HG02884 (cell line): ENCODE data around the gene AMBP.

Experiments
- ATAC-seq: cut with Tn5 transposase; IDR thresholded peaks from one replicate; pipeline ENCODE4 v1.9.1; 2021; ENCODE audit warnings: mild to moderate bottlenecking, moderate library complexity; ENCODE audit not compliant: unreplicated experiment

Gene AMBP

DNA sequence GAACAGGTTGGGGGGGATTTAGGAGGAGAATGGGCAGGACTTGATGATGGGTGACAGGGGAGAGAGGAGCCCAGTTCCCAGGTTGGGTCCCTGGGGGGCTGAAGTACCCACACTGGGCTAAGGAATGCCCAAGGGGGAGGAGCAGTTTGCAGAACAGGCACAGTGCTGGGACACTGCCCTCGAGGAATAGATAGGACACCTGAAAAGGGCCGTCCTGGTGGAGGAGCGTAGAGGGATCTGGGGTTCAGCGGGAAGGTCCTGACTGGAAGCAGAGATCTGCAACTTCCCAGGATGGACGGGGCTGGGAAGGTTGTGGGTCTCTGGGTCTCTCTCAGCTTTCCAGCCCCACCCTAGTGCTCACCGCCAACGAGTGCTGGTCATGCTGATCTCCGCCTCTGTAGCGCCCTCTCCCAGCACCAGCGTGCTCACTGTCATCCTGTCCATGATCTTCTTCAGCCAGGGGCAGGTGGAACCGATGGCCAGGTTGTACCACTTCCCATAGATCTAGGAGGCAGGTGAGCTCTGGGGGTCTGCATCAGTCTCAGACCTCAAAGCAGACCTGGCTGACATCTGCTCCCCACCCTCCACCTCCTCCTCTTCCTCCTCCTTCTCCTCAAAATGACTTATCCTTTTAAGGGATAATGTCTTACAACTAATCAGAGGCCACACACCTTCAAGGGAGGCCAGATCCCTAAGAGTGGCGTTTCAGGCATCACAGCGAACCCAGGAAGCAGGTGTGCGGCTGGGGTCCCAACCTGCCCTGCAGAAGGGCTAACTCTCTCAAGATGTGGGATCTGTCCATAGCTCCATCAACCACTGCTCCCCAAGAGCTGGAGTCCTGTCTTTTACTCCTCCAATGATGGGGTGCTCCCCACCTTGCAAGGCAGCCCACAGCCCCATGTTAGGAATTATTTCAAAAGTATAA lies 1.6 kb downstream of the AMBP start:
- no peak for ATAC-seq

DNA sequence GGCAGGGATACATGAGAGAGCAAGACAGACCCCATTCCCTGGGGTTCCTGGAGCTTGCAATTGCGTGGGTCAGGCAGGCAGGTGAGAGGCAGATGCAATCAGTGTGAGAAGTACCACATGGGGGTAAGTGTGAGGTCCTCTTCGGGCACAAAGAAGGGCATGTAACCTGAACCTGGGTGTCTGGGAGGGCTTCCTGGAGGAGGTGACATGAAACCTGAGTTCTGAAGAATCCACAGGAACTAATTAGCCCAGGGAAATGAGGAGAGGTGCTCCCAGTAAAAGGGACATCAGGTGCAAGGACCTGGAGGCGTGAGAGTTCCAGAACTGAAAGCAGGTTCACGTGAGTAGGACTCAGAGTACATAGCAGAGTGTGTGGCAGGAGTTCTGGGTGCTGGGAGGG lies 2.5 kb downstream of the AMBP start:
- ATAC-seq, result no peak

GRCh38 chr9:114072184-114073140 lies 5.6 kb downstream of the AMBP start:
- no peak for ATAC-seq

DNA sequence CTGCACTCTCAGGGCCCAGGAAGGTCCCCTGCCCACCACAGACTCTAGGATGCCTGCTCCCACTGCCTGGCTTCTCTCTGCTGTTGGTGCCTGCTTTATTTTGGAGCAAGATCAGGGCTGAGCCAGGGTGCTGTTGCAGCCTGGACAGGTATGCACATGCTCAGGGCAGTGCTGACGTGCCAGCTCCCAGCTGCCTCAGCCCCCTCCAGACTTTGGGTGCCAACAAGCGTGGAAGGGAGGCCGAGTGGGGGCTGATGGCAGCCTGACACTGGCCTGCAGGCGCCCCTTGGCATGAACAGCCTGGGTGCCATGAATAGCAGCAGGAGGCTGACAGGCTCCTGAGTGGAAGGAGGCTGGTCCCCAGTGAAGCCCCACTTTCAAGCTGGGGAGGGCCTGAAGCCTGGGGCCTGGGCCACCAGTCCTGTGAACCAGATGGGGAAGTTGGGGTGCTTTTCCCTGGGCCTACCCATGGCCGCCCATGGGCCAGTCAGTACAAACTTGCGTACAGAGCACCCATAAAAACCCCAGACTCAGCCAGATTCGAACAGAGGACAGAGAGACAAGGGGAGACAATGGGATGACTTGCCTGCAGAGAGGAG lies 6.8 kb downstream of the AMBP start:
- ATAC-seq, result no peak

- ATAC-seq, result no peak
Observed at GRCh38 chr9:114070188-114071103, 7.7 kb downstream of the AMBP start.

- no peak for ATAC-seq
Observed at GRCh38 chr9:114069476-114070187, 8.5 kb downstream of the AMBP start.

- ATAC-seq, result no peak
Observed at GRCh38 chr9:114065304-114065703, 12.8 kb downstream of the AMBP start.

DNA sequence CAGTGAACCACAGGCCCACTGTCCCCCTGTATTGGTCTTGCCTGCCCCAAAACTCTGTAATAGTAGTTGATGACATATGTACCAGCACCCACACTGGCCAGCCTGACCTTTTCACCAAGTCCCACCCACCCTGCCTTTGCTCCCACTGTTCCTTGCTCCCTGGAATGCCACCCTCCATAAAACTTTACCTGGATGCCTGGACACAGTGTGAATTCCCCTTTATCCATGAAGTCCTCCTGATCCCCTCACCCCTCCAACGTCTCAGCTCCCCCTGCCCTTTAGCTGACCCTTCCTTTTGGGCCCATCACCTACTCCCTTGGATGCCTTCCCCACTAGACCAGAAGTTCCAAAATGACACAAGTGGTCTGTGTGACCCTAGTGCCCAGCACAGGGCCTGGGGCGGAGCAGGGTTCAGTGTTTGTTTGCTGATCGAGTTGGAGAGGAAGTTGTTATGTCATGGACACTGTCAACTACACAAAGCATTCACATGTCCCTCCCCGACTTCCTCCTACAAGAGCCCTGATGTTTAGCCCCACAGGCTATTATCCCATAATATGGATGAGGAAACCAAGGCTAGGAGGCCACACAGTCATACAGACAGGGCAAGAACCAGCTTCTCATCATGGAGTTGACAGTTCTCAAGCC lies 16.1 kb downstream of the AMBP start:
- ATAC-seq, result no peak

DNA sequence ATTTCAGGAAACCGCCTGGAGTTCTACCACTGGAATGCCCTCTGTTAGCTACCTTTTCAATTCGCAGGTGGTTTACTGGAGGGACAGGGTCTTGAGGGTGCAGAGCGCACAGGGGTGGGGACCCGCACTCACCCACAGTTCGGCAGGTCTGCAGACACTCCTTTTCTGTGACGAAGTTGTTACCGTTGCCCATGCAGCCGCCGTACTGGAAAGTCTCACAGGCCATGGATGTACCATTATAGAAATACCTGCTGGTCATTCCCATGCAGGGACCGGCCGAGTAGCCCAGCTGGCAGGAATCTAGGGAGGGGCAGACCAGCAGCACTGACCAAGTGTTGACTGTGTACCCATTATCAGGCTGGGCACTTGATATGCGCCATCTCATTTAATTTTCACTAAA lies 16.8 kb downstream of the AMBP start:
- ATAC-seq, result no peak

DNA sequence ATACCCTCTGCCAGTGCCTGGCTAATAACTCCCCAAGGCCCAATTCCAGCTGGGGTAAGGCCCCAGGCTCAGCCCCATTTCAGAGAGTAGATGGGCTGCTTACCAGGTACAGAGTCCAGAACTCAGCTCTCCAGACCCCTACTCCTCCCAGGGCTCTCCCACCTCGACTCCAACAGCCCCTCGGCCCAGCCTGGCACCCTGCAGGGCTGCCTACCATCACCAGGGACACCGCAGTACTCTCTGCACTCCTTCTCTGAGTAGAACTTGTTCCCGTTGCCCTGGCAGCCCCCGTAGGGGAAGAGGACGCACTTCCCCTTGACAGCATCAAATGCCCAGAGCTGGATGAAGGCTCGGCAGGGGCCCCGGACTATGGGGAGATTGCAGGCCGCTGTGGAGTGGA lies 17.4 kb downstream of the AMBP start:
- ATAC-seq, result no peak

GRCh38 chr9:114060070-114060469 lies 18.0 kb downstream of the AMBP start:
- no peak for ATAC-seq

DNA sequence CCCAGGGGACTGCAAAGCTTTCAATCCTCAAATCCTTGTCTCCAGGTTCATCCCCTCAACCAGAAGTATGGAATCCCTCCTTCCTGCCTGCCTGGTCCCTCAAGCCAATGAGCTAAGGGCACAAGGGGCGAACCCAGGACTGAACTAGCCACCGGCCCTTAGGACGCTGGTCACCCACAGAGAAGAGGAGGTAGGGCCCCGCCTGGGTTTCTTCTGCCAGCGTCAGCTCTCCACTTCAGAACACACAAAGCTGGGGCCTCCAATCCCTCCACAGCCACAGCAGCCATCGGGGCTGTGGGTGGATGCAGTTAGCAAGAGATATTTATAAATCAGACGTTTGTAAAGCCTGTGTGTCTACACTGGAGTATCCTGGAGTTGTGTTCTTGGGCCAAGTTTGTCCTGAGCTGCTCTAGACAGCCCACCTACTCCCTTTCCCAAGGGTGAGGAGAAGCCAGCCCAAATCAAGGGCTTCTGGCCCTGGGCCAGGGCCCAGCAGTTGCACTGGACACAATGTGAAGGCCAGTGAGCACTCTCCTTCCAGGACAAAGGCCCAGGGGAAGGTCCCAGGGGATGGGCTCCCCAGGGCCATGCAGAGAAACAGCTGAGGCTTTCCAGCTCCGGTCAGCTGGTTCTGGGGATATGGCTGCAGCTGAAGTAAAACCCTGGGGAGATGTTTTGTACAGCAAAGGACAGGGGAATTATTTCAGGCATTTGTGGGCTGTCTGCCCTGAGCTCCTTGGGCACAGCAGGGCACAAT lies 18.9 kb downstream of the AMBP start:
- no peak for ATAC-seq

- ATAC-seq, result no peak
Observed at GRCh38 chr9:114058688-114059046, 19.4 kb downstream of the AMBP start.

GRCh38 chr9:114057161-114057885 lies 20.8 kb downstream of the AMBP start:
- ATAC-seq, result no peak

GRCh38 chr9:114056527-114056926 lies 21.6 kb downstream of the AMBP start:
- no peak for ATAC-seq

- ATAC-seq, result no peak
Observed at GRCh38 chr9:114055894-114056293, 22.2 kb downstream of the AMBP start.

- ATAC-seq, result no peak
Observed at GRCh38 chr9:114055061-114055460, 23.0 kb downstream of the AMBP start.

DNA sequence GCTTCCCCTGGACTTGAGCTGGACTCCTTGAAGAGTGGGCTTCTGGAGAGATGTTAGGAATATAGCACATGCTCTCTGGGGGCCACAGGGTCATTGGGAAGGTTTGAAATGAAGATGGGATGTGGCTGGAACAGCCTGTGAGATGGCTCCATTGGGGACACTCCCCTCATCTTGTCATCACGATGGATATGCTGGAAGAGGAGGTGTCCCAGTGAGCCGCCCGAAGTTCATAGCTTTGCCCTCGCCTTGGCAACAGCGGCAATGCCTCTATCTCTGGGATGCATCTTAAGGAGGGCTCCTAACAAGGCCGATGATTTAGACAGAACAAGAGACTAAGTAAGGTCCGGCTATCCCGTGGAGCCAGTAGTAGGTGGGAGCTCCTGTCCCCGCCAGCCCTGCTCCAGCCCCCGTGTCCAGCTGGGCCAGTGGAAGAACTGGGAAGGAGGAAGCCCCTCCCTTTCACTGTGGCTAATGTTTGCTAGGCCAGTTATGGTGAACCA lies 23.9 kb downstream of the AMBP start:
- ATAC-seq, result no peak
